Measurements from ENCODE around the gene DIDO1.

DIDO1 gene

DNA sequence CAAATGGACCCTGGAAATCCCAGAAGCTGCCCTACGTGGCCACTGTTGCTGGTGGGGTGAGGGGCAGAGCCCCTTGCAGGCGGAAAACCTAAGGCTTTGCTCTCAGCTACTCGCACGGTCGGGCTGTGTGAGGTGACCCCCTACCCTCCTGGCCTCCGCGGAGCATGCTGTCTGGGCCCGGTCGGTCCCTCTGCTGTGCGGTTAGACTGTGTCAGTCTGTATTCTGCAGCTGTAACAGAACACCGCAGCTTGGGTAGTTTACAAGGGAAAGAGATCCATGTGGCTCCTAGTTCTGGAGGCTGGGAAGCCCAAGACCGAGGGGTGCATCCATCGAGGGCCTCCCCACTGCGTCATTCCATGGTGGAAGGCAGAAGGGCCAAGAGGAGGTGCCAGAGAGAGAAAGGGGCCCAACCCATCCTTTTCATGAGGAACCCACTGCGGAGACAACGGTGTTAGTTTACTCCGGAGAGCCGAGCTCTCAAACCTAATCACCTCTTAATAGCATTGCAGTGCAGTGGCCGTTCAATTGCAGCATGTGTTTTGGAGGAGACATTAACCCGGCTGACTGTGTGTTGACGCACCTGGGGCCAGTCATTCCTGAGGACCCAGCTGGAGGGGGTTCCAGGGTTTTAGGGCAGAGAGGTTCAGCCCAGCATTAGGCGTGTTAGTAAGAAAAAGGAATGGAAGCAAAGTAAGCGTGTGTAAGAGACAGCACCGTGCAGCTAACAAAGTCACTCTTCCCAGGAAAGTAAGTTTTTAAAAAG, 91.2 kb downstream of the DIDO1 start:
- DNase-seq (ENCODE audit: low spot score) = no peak

DNA sequence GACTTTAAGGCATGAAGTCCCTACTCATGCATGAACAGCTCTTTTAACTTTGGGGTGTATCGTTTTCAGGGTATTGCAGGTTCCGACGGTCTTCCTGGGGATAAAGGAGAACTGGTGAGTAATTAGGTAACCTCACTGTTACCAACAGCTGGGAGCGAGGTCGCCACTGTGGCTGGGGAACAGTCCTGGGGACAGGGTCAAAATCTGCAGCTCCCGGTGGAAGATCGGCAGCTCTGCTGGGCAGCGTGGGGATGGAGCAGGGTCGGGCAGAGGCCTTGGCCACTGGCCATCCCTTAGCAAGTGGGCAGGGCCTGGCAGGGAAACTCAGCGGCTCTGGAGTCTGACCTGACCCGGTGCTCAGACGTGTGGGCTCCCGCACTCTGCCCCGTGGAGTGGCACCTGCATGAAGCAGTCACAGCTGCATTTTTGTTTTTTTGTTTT, 93.3 kb downstream of the DIDO1 start:
- DNase-seq (ENCODE audit: low spot score) = no peak

DNA sequence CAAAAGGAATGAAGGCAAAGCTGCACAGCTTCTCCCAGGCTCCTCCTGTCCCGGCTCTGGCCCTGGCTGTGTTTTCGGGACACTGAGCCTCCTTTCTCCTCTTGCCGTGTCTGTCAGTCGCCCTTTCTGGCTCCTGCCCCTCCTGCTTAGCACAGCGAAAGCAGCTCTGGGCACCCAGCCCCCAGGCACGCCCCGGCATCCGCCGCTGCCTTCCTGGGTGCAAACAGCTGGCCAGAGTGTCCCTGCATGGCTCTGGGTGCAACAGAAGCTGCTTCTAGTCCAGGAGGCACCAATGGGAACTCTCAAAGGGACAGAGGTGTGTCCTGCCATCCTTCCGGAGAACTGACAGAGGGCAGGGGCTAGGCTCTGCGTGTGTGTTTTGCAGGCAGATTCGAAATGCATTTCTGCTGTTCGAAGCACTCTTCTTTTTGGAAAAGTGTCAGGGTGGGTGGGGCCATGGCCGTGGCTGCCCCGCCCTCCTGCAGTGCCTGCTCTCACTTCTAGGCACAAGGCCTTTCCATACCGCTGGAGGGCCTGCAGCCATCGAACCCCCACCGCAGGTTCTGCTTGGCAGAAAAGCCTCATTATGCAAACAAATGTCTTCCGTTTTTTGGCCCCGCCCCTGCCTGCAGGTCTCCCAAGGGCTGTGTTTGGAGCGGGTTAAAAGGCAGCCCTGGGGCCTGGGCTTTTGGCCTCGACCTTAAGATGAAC, 93.9 kb downstream of the DIDO1 start:
- DNase-seq (ENCODE audit: low spot score) = no peak

GRCh38 chr20:62831854-62832211, 94.5 kb downstream of the DIDO1 start:
- DNase-seq (ENCODE audit: low spot score) = no peak

DNA sequence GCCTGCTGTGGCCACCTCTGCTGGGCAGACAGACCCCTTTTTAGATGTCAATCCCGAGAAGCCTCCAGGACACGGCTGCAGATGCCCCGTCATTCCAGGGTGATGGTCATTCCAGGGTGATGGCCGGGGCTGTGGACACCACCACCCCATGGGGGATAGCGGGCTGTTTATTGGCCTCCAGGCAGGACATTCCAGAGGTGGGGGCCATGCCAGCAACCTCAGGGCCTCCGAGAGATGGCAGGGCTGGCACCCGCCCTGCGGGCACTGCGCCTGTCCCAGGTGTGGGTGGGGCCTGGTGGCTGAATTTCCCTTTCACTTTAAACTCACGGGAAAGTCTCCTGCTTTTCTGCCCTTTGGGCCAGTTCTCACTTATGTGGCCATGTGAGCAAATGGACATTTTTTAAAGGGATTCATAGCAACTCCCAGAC, 94.9 kb downstream of the DIDO1 start:
- DNase-seq (ENCODE audit: low spot score) = no peak

- no peak for DNase-seq (ENCODE audit: low spot score)
These were observed 95.5 kb downstream of the DIDO1 start for GRCh38 chr20:62830821-62831220.

DNA sequence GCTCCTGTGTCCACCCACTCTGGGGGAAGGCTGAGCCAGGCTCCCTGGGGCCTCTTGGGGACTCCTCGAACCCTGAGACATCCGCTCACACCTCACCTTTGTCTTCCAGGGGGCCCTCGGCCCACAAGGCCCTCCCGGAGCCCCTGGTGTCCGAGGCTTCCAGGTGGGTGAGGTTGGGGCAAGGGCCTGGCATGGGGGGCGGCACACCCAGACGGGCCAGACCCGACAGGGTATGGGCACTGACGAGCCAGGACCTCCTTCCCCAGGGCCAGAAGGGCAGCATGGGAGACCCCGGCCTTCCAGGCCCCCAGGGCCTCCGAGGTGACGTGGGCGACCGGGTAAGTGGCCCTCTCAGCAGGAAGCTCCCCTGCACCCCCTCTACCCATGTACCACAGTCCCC, 96.1 kb downstream of the DIDO1 start:
- no peak for DNase-seq (ENCODE audit: low spot score)

DNA sequence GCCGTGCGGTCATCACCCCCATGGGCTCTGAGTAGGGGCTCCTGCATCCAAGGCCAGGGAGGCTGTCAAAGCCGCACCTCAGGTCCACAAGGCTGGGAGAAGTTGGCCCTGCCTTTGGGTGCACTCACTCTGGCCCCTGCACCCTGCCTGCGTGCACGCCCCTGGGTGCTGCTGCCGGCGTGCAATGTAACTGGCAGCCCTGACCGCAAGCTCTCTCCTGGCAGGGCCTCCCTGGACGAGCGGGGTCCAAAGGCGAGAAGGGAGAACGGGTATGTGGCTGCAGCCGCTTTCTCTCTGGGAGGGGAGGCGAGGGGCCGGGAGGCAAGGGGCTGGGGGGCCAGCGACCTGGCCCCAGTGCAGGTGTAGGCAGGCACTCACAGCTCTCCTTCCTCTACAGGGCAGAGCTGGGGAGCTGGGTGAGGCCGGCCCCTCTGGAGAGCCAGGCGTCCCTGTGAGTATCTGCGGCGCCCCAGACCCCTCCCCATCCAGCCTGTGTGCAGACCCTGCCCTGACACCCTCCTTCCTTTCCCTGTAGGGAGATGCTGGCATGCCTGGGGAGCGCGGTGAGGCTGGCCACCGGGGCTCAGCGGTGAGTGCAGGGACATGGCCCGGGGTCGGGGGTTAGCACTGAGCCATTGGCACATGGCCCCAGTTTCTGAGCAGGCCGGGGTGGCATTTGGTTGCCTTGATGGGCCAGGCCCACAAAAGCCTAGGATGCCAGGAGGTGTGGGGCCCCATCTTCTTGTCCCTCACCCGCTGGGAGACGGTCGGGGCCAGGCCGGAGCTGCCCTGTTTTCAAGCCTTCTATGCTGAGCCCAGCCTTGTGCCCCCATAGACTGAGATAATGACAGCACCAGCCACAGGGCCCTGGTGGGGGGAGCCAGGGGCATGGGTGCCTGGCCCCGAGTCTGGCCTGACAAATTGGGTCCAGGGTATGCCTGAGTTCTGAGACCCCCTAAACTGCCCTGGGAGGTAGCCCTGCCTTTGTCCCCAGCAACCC, 96.8 kb downstream of the DIDO1 start:
- DNase-seq (ENCODE audit: low spot score) = no peak

DNA sequence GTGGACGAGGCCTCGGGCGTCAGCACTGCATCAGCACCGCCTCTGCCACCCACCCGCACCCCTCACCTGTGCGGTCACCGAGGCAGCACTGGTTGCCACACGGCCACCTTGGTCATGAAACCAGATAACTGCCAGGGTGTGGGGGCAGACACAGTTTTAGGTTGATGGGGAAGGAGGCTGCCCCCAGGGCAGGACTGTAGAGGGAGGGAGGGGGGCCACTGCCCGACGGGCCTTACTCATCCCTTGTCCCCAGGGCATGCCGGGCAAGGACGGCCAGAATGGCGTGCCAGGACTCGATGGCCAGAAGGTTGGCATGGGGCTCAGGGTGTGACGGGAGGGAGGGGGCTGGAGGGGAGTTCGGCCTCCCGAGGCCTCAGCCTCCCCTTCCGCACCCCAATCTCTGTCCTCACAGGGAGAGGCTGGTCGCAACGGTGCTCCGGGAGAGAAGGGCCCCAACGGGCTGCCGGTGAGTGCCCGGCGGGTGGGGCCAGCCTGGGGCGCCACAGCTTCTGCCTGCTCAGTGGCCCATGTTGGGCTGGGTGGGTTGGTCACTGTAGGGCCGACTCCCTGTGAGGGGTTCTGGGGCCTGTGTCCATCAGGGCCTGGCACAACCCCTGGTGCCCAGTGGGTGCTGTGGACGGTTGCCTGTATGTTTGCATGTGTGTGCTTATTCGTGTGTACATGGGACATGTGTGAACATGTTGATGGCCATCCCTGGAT, 97.6 kb downstream of the DIDO1 start:
- DNase-seq (ENCODE audit: low spot score) = no peak

DNA sequence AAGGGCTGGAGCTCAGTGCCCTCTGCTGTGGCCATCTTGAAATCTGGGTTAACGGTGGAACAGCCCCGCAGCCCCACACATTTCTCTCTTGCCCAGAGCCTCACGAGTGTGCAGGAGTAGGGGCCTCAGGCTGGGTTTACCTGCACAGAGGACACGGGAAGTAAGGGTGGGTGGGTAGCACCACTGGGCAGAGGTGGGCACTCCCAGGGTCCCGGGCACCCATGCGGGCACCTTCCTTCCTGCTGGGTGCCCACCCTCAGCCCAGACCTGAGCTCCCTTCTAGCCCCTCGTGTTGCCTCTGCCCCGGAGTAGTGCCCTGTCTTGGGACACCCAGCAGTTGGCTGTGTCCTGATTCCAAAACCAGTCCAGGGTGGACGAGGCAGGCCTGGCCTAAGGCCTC, 98.3 kb downstream of the DIDO1 start:
- no peak for DNase-seq (ENCODE audit: low spot score)

Data from COLO829 (cell line).